Measurements from ENCODE around the gene ERF.

DNA sequence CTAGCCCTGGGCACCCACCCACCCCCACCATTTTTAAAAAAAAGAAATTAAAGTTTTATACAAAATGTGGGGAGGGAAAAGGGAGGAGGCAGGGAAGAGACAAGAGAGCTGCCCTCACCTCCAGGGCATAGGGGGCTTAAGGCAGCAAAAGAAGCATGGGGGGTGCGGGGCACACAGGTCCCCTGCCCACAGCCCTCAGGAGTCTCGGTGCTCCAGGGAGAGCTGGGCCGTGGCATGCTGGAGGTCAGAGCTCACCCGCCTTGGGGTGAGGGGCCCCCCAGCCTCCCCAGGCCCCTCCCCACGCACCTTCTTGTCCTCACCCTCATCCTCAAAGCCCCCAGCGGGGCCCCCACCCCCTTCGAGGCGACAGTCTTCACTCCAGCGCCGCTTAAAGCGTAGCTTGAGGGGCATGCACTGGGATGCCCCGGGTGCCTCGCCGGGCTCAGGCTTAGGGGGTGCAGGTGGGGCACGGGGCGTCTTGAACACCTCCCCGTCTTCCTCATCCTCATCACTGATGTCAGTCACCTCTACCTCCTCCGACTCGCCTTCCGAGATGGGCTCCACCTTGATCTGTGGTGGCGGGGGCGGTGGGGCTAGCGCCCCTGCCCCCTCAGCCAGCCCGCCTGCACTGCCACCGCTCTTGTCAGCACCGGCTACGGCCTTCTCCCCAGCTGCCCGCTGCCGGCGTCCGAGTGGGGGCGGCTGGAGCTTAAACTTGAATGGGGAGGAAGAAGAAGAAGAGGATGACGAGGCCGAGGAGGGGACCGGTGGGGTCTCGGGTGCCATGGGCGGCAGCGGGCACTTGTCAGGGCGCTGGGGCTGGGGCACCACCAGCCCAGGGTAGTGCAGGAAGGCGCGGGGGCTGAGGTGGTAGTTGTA lies 6.4 kb downstream of the ERF start:
- TF ChIP-seq, protein P1, sequence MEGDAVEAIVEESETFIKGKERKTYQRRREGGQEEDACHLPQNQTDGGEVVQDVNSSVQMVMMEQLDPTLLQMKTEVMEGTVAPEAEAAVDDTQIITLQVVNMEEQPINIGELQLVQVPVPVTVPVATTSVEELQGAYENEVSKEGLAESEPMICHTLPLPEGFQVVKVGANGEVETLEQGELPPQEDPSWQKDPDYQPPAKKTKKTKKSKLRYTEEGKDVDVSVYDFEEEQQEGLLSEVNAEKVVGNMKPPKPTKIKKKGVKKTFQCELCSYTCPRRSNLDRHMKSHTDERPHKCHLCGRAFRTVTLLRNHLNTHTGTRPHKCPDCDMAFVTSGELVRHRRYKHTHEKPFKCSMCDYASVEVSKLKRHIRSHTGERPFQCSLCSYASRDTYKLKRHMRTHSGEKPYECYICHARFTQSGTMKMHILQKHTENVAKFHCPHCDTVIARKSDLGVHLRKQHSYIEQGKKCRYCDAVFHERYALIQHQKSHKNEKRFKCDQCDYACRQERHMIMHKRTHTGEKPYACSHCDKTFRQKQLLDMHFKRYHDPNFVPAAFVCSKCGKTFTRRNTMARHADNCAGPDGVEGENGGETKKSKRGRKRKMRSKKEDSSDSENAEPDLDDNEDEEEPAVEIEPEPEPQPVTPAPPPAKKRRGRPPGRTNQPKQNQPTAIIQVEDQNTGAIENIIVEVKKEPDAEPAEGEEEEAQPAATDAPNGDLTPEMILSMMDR (conservative IDR thresholded peaks at IDR 0.05; ENCODE audit: low read depth, low read length) = no peak
- TF ChIP-seq EZH2phosphoT487 (IDR thresholded peaks at IDR 0.05; ENCODE audit: borderline replicate concordance, low read length) = no peak

Data from PC-3 (cell line).